WTC11 (cell line): ENCODE results near the gene RPS3. TPM values are rescaled to one million over a fixed set of nuclear protein-coding genes. Genes with fewer than 3 reads are reported as not detected.

Experiments
- ATF6 ChIP-seq: sonication (generic); formaldehyde crosslinking; IDR thresholded peaks from 2 replicates; pipeline ENCODE4 v1.8.1; 2023; ENCODE audit warnings: mild to moderate bottlenecking, missing genetic modification reagents
- CREM ChIP-seq: sonication (generic); formaldehyde crosslinking; IDR thresholded peaks from 2 replicates; pipeline ENCODE4 v1.8.1; 2022; ENCODE audit warnings: mild to moderate bottlenecking, missing genetic modification reagents, moderate library complexity
- E2F1 ChIP-seq: sonication (generic); formaldehyde crosslinking; IDR thresholded peaks from 2 replicates; pipeline ENCODE4 v1.8.0; 2022; ENCODE audit warnings: mild to moderate bottlenecking, missing genetic modification reagents
- ELF4 ChIP-seq: sonication (generic); formaldehyde crosslinking; IDR thresholded peaks from 2 replicates; pipeline ENCODE4 v1.8.1; 2022; ENCODE audit warnings: low read depth, mild to moderate bottlenecking, moderate library complexity, missing genetic modification reagents
- EMX1 ChIP-seq: fragments of 250-450 bp; sonication (Bioruptor Pico); IDR thresholded peaks from 2 replicates; pipeline ENCODE4 v1.8.0; 2021; ENCODE audit warnings: mild to moderate bottlenecking
- FOXJ3 ChIP-seq: sonication (generic); formaldehyde crosslinking; IDR thresholded peaks from 2 replicates; pipeline ENCODE4 v1.9.0; 2021; ENCODE audit warnings: missing genetic modification reagents, mild to moderate bottlenecking, borderline replicate concordance
- MYBL2 ChIP-seq: sonication (generic); formaldehyde crosslinking; IDR thresholded peaks from 2 replicates; pipeline ENCODE4 v1.8.1; 2023; ENCODE audit warnings: mild to moderate bottlenecking, moderate library complexity, missing genetic modification reagents
- NR1H2 ChIP-seq: sonication (generic); formaldehyde crosslinking; IDR thresholded peaks from 2 replicates; pipeline ENCODE4 v1.9.0; 2021; ENCODE audit warnings: mild to moderate bottlenecking, moderate library complexity, missing genetic modification reagents
- RORB ChIP-seq: fragments of 250-450 bp; sonication (Bioruptor Pico); IDR thresholded peaks from 2 replicates; pipeline ENCODE4 v1.9.0; 2021; ENCODE audit warnings: mild to moderate bottlenecking
- USF1 ChIP-seq: sonication (generic); formaldehyde crosslinking; IDR thresholded peaks from 2 replicates; pipeline ENCODE4 v1.8.0; 2022; ENCODE audit warnings: mild to moderate bottlenecking, missing genetic modification reagents
- ZNF138 ChIP-seq: sonication (generic); formaldehyde crosslinking; conservative IDR thresholded peaks from 2 replicates; pipeline ENCODE4 v1.8.1; 2022; ENCODE audit warnings: mild to moderate bottlenecking, moderate library complexity, missing genetic modification reagents
- ZNF219 ChIP-seq: sonication (generic); formaldehyde crosslinking; IDR thresholded peaks from 2 replicates; pipeline ENCODE4 v1.8.0; 2023; ENCODE audit warnings: missing genetic modification reagents, mild to moderate bottlenecking, borderline replicate concordance
- ZNF281 ChIP-seq: sonication (generic); formaldehyde crosslinking; IDR thresholded peaks from 2 replicates; pipeline ENCODE4 v1.8.0; 2023; ENCODE audit warnings: mild to moderate bottlenecking, missing genetic modification reagents
- total RNA-seq: library from RNA; stranded (reverse); gene quantifications from 3 replicates; pipeline ENCODE4 v1.2.3, GENCODE V29; 2021
- TF ChIP-seq, protein P1 (sequence below): fragments of 250-450 bp; sonication (Bioruptor Pico); IDR thresholded peaks from 2 replicates; pipeline ENCODE4 v1.8.0; 2021; ENCODE audit warnings: mild to moderate bottlenecking
- TF ChIP-seq, protein P2 (sequence below): sonication (generic); formaldehyde crosslinking; IDR thresholded peaks from 2 replicates; pipeline ENCODE4 v1.8.1; 2023; ENCODE audit warnings: mild to moderate bottlenecking, missing genetic modification reagents, borderline replicate concordance
- TF ChIP-seq, protein P3 (sequence below): sonication (generic); formaldehyde crosslinking; IDR thresholded peaks from 2 replicates; pipeline ENCODE4 v1.8.1; 2023; ENCODE audit warnings: mild to moderate bottlenecking, missing genetic modification reagents, moderate library complexity
- TF ChIP-seq, protein P4 (sequence below): sonication (generic); formaldehyde crosslinking; IDR thresholded peaks from 2 replicates; pipeline ENCODE4 v1.8.0; 2022; ENCODE audit warnings: missing genetic modification reagents
- TF ChIP-seq, protein P5 (sequence below): sonication (generic); formaldehyde crosslinking; IDR thresholded peaks from 2 replicates; pipeline ENCODE4 v1.8.1; 2022; ENCODE audit warnings: missing genetic modification reagents, borderline replicate concordance

The RPS3 gene
- total RNA-seq, 1 experiment from 2014 or later, result 3,967 TPM

GRCh38 chr11:75429641-75429901 is 30.3 kb downstream of the RPS3 start (continued):
- TF ChIP-seq USF1 (no peak), MYBL2 (CRISPR knock-in tag) (no peak; the same call in 1 of the 2 replicates), EMX1 (no peak), NR1H2 (CRISPR knock-in tag) (peak; percentile 90; the same call in 1 of the 2 replicates), ATF6 (CRISPR knock-in tag) (no peak), ZNF219 (CRISPR knock-in tag) (no peak), ZNF138 (CRISPR knock-in tag) (no peak), RORB (no peak), E2F1 (CRISPR knock-in tag) (peak; percentile 98; the same call in 1 of the 2 replicates), FOXJ3 (no peak), ZNF281 (CRISPR knock-in tag) (0 out of 2 replicates have a peak, but pooled peaks have one; percentile 84), CREM (no peak), ELF4 (CRISPR knock-in tag) (no peak)
- TF ChIP-seq, protein P1, sequence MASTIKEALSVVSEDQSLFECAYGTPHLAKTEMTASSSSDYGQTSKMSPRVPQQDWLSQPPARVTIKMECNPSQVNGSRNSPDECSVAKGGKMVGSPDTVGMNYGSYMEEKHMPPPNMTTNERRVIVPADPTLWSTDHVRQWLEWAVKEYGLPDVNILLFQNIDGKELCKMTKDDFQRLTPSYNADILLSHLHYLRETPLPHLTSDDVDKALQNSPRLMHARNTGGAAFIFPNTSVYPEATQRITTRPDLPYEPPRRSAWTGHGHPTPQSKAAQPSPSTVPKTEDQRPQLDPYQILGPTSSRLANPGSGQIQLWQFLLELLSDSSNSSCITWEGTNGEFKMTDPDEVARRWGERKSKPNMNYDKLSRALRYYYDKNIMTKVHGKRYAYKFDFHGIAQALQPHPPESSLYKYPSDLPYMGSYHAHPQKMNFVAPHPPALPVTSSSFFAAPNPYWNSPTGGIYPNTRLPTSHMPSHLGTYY (CRISPR knock-in tag), result no peak
- TF ChIP-seq, protein P2, sequence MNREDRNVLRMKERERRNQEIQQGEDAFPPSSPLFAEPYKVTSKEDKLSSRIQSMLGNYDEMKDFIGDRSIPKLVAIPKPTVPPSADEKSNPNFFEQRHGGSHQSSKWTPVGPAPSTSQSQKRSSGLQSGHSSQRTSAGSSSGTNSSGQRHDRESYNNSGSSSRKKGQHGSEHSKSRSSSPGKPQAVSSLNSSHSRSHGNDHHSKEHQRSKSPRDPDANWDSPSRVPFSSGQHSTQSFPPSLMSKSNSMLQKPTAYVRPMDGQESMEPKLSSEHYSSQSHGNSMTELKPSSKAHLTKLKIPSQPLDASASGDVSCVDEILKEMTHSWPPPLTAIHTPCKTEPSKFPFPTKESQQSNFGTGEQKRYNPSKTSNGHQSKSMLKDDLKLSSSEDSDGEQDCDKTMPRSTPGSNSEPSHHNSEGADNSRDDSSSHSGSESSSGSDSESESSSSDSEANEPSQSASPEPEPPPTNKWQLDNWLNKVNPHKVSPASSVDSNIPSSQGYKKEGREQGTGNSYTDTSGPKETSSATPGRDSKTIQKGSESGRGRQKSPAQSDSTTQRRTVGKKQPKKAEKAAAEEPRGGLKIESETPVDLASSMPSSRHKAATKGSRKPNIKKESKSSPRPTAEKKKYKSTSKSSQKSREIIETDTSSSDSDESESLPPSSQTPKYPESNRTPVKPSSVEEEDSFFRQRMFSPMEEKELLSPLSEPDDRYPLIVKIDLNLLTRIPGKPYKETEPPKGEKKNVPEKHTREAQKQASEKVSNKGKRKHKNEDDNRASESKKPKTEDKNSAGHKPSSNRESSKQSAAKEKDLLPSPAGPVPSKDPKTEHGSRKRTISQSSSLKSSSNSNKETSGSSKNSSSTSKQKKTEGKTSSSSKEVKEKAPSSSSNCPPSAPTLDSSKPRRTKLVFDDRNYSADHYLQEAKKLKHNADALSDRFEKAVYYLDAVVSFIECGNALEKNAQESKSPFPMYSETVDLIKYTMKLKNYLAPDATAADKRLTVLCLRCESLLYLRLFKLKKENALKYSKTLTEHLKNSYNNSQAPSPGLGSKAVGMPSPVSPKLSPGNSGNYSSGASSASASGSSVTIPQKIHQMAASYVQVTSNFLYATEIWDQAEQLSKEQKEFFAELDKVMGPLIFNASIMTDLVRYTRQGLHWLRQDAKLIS (CRISPR knock-in tag), result peak; percentile 95
- TF ChIP-seq, protein P3, sequence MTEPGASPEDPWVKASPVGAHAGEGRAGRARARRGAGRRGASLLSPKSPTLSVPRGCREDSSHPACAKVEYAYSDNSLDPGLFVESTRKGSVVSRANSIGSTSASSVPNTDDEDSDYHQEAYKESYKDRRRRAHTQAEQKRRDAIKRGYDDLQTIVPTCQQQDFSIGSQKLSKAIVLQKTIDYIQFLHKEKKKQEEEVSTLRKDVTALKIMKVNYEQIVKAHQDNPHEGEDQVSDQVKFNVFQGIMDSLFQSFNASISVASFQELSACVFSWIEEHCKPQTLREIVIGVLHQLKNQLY (CRISPR knock-in tag), result no peak
- TF ChIP-seq, protein P4, sequence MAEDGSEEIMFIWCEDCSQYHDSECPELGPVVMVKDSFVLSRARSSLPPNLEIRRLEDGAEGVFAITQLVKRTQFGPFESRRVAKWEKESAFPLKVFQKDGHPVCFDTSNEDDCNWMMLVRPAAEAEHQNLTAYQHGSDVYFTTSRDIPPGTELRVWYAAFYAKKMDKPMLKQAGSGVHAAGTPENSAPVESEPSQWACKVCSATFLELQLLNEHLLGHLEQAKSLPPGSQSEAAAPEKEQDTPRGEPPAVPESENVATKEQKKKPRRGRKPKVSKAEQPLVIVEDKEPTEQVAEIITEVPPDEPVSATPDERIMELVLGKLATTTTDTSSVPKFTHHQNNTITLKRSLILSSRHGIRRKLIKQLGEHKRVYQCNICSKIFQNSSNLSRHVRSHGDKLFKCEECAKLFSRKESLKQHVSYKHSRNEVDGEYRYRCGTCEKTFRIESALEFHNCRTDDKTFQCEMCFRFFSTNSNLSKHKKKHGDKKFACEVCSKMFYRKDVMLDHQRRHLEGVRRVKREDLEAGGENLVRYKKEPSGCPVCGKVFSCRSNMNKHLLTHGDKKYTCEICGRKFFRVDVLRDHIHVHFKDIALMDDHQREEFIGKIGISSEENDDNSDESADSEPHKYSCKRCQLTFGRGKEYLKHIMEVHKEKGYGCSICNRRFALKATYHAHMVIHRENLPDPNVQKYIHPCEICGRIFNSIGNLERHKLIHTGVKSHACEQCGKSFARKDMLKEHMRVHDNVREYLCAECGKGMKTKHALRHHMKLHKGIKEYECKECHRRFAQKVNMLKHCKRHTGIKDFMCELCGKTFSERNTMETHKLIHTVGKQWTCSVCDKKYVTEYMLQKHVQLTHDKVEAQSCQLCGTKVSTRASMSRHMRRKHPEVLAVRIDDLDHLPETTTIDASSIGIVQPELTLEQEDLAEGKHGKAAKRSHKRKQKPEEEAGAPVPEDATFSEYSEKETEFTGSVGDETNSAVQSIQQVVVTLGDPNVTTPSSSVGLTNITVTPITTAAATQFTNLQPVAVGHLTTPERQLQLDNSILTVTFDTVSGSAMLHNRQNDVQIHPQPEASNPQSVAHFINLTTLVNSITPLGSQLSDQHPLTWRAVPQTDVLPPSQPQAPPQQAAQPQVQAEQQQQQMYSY (CRISPR knock-in tag), result no peak
- TF ChIP-seq, protein P5, sequence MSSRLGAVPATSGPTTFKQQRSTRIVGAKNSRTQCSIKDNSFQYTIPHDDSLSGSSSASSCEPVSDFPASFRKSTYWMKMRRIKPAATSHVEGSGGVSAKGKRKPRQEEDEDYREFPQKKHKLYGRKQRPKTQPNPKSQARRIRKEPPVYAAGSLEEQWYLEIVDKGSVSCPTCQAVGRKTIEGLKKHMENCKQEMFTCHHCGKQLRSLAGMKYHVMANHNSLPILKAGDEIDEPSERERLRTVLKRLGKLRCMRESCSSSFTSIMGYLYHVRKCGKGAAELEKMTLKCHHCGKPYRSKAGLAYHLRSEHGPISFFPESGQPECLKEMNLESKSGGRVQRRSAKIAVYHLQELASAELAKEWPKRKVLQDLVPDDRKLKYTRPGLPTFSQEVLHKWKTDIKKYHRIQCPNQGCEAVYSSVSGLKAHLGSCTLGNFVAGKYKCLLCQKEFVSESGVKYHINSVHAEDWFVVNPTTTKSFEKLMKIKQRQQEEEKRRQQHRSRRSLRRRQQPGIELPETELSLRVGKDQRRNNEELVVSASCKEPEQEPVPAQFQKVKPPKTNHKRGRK (CRISPR knock-in tag), result no peak
